GM10248 (cell line): ENCODE measurements around the gene IL6.
A peak's percentile ranks its signal among the peaks of the same experiment; 100 is the strongest.

Source experiments
- CTCF ChIA-PET: fragments of 300-600 bp; sonication (Branson Sonifier 250); formaldehyde crosslinking; extraction: SDS; loops from one replicate; lab custom pipeline; 2021; ENCODE audit warnings: antibody characterized with exemption; lab: Yijun Ruan, JAX
- POLR2A ChIA-PET: fragments of 350-650 bp; sonication (Branson Sonifier 250); formaldehyde crosslinking; extraction: SDS; loops from one replicate; lab custom pipeline; 2020; ENCODE audit warnings: antibody characterized with exemption; lab: Yijun Ruan, JAX
- DNase-seq: peaks from one replicate; pipeline ENCODE4 v3.0.0; 2012; ENCODE audit errors: extremely low spot score
- CTCF ChIP-seq: IDR thresholded peaks from 2 replicates; pipeline ENCODE4 v1.5.1; 2012; ENCODE audit warnings: mild to moderate bottlenecking, low read depth; ENCODE audit errors: extremely low read depth, missing control alignments, control extremely low read depth

The IL6 gene

GRCh38 chr7:22722536-22723180 lies 4.3 kb upstream of the IL6 start:
- POLR2A ChIA-PET: no interaction called here
- DNase-seq: no peak
- TF ChIP-seq CTCF: no peak

GRCh38 chr7:22723181-22723601 lies 3.8 kb upstream of the IL6 start:
- no peak for TF ChIP-seq CTCF
- ChIA-PET CTCF (interaction anchor here (1.1 to 7.6 kb wide), 7 partner anchors 11 to 332 kb away, joined by 4 to 282 read pairs (median 58); no protein-coding TSS in a partner anchor), POLR2A (no interaction called here)
- no peak for DNase-seq

More at GRCh38 chr7:22722536-22723180, 4.3 kb upstream of the IL6 start:
- CTCF ChIA-PET: interaction anchor here (1.1 to 7.6 kb wide), 7 partner anchors 10 to 333 kb away, joined by 4 to 282 read pairs (median 58); no protein-coding TSS in a partner anchor

- POLR2A ChIA-PET: interaction anchor here (0.5 kb wide), 1 partner anchor 9 kb away, joined by 3 read pairs; no protein-coding TSS in a partner anchor
- TF ChIP-seq CTCF: no peak
- CTCF ChIA-PET: interaction anchor here (1.1 to 7.6 kb wide), 8 partner anchors 11 to 332 kb away, joined by 4 to 282 read pairs (median 38); no protein-coding TSS in a partner anchor
- no peak for DNase-seq
Observed at GRCh38 chr7:22723637-22724036, 3.4 kb upstream of the IL6 start.

GRCh38 chr7:22724861-22725260 lies 2.1 kb upstream of the IL6 start:
- TF ChIP-seq CTCF: no peak
- no peak for DNase-seq
- POLR2A ChIA-PET: no interaction called here
- CTCF ChIA-PET: interaction anchor here (0.8 to 7.6 kb wide), 11 partner anchors 11 to 331 kb away, joined by 3 to 282 read pairs (median 16); no protein-coding TSS in a partner anchor

- peak; percentile 52 for DNase-seq
- ChIA-PET POLR2A (no interaction called here), CTCF (interaction anchor here (0.7 to 7.6 kb wide), 11 partner anchors 8 to 329 kb away, joined by 5 to 282 read pairs (median 19); no protein-coding TSS in a partner anchor)
- peak; percentile 38 for TF ChIP-seq CTCF
Observed at GRCh38 chr7:22725585-22725984, 1.4 kb upstream of the IL6 start.

GRCh38 chr7:22726345-22726906 lies 574 bp upstream of the IL6 start:
- TF ChIP-seq CTCF: peak; percentile 79
- ChIA-PET POLR2A (no interaction called here), CTCF (interaction anchor here (0.6 to 7.6 kb wide), 28 partner anchors 8 to 328 kb away, joined by 3 to 282 read pairs (median 5); no protein-coding TSS in a partner anchor)
- DNase-seq: peak; percentile 76
